Measurements from ENCODE around the gene CC2D1B. TPM values are rescaled to one million over a fixed set of nuclear protein-coding genes. Genes with fewer than 3 reads are reported as not detected.
"Not testable (repeated sequence)": the region's sequence is repeated elsewhere in the genome, so short reads cannot be mapped to it uniquely, and the experiment has no call there.

The CC2D1B gene
- total RNA-seq, 2 experiments from 2014 or later = 49.9 to 53.3 TPM

DNA sequence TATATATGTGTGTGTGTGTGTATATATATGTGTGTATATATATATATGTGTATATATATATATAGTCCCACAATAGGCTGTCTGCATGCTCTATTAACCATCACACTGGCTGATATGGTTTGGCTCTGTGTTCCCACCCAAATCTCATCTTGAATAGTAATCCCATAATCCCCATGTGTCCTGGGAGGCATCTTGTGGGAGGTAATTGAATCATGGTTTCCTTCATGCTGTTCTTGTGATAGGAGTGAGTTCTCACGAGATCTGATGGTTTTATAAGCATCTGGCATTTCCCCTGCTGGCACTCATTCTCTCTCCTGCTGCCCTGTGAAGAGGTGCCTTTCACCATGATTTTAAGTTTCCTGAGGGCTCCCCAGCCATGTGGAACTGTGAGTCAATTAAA lies 3.8 kb upstream of the CC2D1B start:
- peaks cover 38% of the 10 kb centered on the region for H3K36me3 Mint-ChIP-seq
- H3K27me3 Mint-ChIP-seq; ATAC-seq; H3K4me3 Mint-ChIP-seq; H3K9me3 Mint-ChIP-seq (ENCODE audit: low read depth); DNase-seq; H3K27ac Mint-ChIP-seq; CTCF ChIA-PET: not testable (repeated sequence)
- peaks cover 27% of the 10 kb centered on the region for H3K4me1 Mint-ChIP-seq

DNA sequence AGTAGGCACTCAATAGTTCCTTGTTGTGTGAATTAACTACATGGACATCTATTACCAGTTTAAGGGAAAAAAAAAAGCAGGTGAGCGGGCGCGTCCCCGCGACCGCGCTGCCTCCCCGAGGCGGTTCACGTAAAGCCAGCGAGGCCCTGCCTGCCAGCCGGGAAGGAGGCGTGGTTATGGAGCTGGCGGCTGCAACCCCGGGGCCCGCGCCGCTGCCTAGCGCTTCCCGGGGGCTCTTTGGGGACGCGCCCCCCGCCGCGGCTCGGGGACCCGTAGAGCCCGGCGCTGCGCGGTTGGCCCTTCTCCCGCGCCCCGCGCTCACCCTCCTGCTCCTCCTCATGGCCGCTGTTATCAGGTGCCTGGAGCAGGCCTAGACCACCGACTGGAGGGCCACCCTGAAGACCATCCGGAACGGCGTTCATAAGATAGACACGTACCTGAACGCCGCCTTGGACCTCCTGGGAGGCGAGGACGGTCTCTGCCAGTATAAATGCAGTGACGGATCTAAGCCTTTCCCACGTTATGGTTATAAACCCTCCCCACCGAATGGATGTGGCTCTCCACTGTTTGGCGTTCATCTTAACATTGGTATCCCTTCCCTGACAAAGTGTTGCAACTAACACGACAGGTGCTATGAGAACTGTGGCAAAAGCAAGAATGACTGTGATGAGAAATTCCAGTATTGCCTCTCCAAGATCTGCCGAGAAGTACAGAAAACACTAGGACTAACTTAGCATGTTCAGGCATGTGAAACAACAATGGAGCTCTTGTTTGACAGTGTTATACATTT lies 2.6 kb upstream of the CC2D1B start:
- CTCF ChIA-PET = interaction anchor here (0.7 to 1.7 kb wide), 4 partner anchors 10 to 265 kb away, joined by 3 to 7 read pairs (median 4); partner anchors contain the start of genes ORC1, PRPF38A and SHISAL2A
- Mint-ChIP-seq H3K27ac (no peak overlapping the region), H3K4me3 (peak overlapping the region; percentile 62), H3K27me3 (no peaks in the 10 kb centered on the region), H3K36me3 (peaks cover 31% of the 10 kb centered on the region), H3K4me1 (peaks cover 36% of the 10 kb centered on the region), H3K9me3 (ENCODE audit: low read depth) (no peaks in the 10 kb centered on the region)
- DNase-seq = peak; percentile 74
- ATAC-seq = no peak

DNA sequence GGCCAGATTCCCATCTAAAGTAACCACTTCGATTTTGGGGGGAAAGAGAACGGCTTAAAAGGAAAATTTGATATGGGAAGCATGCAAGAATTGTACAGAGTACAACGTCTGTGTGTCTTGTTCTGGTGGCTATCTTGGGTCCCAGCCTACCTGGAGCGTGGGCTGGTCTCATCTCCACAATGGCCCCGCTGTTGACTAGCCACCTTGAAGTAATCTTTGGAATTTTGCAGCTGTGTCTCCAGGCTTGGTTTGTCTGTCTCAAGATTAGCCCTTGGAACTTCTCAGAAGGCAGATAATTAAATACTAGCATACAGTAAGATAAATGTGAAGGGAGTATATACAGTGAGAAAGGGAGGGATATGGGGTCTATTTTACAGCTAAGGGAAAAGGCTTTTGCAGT lies 1.3 kb upstream of the CC2D1B start:
- H3K9me3 Mint-ChIP-seq (ENCODE audit: low read depth) = no peaks in the 10 kb centered on the region
- H3K4me3 Mint-ChIP-seq = no peak overlapping the region
- no peak for DNase-seq
- CTCF ChIA-PET = interaction anchor here (0.6 to 1.0 kb wide), 2 partner anchors 190 to 319 kb away, joined by 3 to 4 read pairs; no protein-coding TSS in a partner anchor
- H3K4me1 Mint-ChIP-seq = peaks cover 45% of the 10 kb centered on the region
- H3K27me3 Mint-ChIP-seq = no peaks in the 10 kb centered on the region
- no peak for ATAC-seq
- H3K36me3 Mint-ChIP-seq = peaks cover 29% of the 10 kb centered on the region
- H3K27ac Mint-ChIP-seq = no peak overlapping the region

DNA sequence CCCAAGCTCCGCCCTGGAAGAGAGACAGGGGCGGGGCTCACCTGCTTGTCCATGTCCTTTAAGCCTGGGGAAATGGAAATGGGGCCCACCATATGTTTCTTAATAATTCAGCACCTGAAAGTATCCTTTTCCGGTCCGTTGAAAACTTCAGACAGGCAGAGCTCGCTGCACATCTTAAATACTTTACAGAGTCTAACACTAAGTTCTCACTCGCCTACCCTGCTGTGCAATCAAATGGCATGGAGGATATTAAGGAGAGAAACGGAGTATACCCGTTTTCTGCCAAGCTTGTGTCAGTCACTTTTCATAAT lies 467 bp upstream of the CC2D1B start:
- Mint-ChIP-seq H3K36me3 (peaks cover 32% of the 10 kb centered on the region), H3K4me3 (peak overlapping the region; percentile 97), H3K4me1 (peaks cover 50% of the 10 kb centered on the region), H3K27me3 (no peaks in the 10 kb centered on the region), H3K9me3 (ENCODE audit: low read depth) (no peaks in the 10 kb centered on the region), H3K27ac (peak overlapping the region; percentile 97)
- no peak for ATAC-seq
- no peak for DNase-seq
- CTCF ChIA-PET = interaction anchor here (0.6 to 0.7 kb wide), 2 partner anchors 556 to 783 kb away, joined by 3 to 4 read pairs; no protein-coding TSS in a partner anchor

DNA sequence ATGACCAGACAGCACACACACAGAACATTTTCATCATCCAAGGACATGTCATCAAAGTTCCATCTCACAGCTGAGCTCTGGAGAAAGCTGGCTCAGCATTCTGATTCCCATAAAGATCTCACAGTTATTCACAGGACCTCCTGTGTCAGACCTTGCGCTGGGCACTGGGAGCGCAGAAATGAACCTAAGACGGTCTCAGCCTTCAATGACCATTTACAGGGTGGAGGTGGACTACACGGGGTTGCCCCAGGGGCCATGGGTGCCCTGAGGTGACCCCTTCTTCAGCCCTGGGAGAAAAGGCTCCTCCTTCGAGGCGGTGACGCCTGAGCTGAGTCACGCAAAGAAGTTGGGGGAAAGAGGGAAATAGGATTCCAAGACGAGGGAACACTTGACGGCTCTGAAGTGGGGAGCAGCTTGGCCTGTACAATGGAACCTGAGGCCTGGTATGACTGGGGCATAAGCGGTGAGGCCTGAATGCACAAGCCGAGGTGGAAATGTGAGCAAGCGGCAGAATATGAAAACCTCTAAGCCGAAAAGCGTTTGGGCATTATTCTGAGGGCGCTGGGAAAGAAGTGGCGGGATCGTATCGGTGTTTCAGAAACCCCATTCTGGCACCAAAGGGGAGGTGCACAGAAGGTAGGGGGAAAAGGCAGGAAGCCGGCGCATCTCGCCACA lies 797 bp downstream of the CC2D1B start:
- Mint-ChIP-seq H3K27me3 (no peaks in the 10 kb centered on the region), H3K4me1 (peaks cover 50% of the 10 kb centered on the region), H3K27ac (peak overlapping the region; percentile 97), H3K9me3 (ENCODE audit: low read depth) (no peaks in the 10 kb centered on the region), H3K4me3 (peak overlapping the region; percentile 97), H3K36me3 (peaks cover 26% of the 10 kb centered on the region)
- CTCF ChIA-PET = interaction anchor here (0.9 to 1.9 kb wide), 4 partner anchors 17 to 321 kb away, joined by 3 to 5 read pairs (median 5); partner anchors contain the start of genes ORC1, PRPF38A and TUT4
- ATAC-seq (no peak), DNase-seq (peak; percentile 50)

DNA sequence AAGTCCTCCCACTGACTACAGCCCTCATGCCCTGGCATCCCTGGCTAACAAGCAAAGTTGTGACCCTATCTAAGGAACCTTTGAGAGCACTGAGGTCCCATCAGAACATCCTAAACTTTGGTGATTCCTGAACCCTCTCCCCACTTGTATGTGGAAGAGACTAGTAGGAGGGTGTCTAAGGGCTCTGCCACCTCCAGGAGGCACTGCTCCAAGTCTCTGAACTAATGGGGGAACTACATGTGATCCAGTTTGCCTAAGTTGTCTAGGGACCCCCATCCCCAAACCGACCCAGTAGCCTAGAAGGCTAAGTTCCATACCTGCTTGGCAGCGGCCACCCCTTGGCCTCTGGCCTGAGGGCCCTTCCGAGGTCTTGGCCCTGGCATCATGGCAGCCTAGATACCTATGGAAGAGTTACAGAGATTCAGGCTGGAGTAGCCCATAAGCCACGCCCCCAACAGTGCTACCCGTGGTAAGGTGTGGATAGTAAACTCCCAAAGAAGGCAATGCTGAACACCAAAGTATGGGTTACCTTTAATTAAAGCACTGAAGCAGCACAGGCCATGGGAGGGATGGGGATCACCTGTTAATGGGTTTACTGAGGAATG lies 1.7 kb downstream of the CC2D1B start:
- CTCF ChIA-PET = interaction anchor here (1.0 to 1.9 kb wide), 3 partner anchors 16 to 40 kb away, joined by 3 to 5 read pairs (median 5); partner anchors contain the start of genes ORC1 and PRPF38A
- H3K4me1 Mint-ChIP-seq = peaks cover 49% of the 10 kb centered on the region
- no peaks in the 10 kb centered on the region for H3K27me3 Mint-ChIP-seq
- peak overlapping the region; percentile 97 for H3K4me3 Mint-ChIP-seq
- no peak for DNase-seq
- peak overlapping the region; percentile 97 for H3K27ac Mint-ChIP-seq
- H3K36me3 Mint-ChIP-seq = peaks cover 28% of the 10 kb centered on the region
- no peaks in the 10 kb centered on the region for H3K9me3 Mint-ChIP-seq (ENCODE audit: low read depth)
- no peak for ATAC-seq

DNA sequence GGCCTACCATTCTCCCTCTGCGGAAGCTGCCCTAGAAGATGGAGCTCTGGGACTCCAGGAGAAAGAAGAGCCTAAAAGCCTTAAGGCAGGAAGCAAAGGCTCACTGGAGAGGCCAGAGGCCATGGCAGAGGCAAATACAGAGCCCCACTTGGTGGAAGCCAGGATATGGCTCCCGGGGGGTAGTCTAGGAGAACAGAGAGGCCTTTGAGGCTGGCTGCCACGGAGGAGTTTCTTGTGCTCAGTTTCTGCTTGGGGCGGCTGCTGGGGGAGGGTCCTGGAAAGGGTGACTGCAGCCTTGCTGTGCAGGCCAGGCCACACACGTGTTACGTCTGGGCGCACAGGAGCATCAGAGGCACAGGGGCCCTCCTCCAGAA lies 5.4 kb downstream of the CC2D1B start:
- DNase-seq = no peak
- H3K4me1 Mint-ChIP-seq = peaks cover 28% of the 10 kb centered on the region
- H3K4me3 Mint-ChIP-seq = no peak overlapping the region
- CTCF ChIA-PET = no interaction called here
- no peaks in the 10 kb centered on the region for H3K27me3 Mint-ChIP-seq
- no peak for ATAC-seq
- H3K9me3 Mint-ChIP-seq (ENCODE audit: low read depth) = no peaks in the 10 kb centered on the region
- H3K36me3 Mint-ChIP-seq = peaks cover 54% of the 10 kb centered on the region
- H3K27ac Mint-ChIP-seq = no peak overlapping the region

DNA sequence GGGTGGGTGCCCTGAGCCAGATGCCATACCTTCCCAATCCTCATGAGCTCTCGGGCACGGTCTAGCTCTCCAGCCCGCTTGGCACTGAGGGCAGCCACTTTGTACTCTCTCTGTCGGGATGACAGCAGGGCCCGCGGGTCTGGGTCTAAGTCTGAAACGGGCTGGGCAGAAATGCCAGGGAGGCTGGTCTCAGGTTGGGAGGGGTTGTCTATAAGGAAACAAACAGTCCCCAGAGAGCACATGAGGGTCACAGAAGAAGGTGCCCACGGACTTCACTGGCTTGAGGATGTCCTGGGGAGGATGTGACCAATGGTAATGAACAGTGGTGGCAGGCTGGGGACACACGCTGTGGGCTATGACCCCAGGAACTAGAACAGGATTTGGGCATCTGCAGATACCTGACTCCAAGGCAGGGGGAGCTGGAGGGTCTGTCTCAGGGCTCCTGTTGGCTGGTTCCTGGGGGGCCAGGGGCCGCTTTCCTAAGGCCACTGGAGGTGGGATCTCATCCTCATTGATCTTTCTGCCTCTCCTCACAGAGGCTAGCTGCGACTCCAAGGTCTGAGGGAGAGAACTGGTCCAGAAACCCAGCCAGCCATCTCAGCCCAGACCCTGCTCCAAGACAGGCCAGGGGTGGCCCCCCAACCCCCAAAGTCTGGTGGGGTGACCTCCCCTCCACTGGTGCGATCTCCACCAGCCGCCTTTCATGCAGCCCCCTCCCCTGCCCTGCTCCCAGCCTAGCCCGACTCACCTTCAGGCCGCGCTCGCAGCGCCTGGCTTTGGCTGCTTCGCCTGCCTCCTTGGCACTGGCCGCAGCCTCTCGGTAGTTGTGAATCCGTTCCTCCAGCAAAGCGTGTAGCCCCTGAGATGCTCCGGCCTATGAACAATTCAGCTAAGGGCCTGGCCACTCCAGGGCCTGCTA lies 6.1 kb downstream of the CC2D1B start:
- Mint-ChIP-seq H3K27me3 (no peaks in the 10 kb centered on the region), H3K9me3 (ENCODE audit: low read depth) (no peaks in the 10 kb centered on the region), H3K4me1 (peaks cover 24% of the 10 kb centered on the region), H3K36me3 (peaks cover 61% of the 10 kb centered on the region), H3K4me3 (no peak overlapping the region), H3K27ac (no peak overlapping the region)
- ATAC-seq (no peak), DNase-seq (no peak)
- CTCF ChIA-PET = no interaction called here

DNA sequence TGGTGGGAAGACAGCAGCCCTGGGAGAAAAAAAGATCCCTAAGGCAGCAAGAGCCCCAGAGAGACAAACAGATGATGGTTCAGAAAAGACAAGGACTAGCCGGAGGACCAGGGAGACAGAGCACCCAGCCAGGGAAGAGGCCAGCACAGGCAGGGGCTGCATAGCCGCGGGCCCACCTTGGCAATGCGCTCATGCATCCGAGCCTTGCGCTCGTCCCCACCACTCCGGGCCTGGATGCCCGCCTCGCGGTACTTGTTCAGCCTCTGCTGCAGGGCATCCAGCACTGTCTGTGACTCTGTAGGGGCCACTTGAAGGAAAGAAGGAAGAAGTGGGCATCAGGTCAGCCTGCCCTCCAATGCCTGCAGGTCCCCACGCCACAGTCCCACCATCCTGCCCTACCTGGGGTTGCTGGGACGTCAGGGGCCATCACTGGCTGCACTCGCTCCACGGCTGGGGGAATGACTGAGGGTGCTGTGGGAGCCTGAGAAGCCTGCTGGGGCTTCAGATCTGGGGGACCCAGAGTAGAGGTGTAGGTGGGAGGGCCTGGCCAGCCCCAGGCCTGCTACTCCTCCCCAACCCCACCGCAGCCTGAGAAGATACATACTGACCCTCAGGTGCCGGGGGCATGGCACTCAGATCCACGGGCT lies 7.0 kb downstream of the CC2D1B start:
- H3K4me3 Mint-ChIP-seq = no peak overlapping the region
- no peaks in the 10 kb centered on the region for H3K27me3 Mint-ChIP-seq
- H3K27ac Mint-ChIP-seq = no peak overlapping the region
- no peaks in the 10 kb centered on the region for H3K9me3 Mint-ChIP-seq (ENCODE audit: low read depth)
- no peak for ATAC-seq
- CTCF ChIA-PET = no interaction called here
- peaks cover 16% of the 10 kb centered on the region for H3K4me1 Mint-ChIP-seq
- no peak for DNase-seq
- H3K36me3 Mint-ChIP-seq = peaks cover 64% of the 10 kb centered on the region

DNA sequence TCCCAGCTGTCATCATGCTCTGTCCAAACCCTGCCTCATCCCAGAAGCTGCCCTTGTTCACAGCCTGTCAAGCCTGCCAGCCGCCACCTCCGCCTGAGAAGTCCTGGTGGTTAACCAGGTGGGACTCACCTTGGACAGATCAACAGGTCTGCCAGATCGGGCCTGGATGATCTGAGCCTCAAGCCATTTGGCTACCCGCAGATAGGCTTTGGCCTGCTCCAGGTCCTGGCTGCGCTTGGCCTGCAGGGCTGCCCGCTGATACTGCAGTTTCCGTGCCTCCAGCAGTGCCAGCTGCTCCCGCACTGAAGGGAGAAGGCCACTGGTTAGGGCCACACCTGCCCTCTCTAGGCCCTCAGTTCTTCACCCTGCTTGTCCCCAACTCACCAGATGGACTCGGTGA lies 8.6 kb downstream of the CC2D1B start:
- Mint-ChIP-seq H3K4me1 (peaks cover 7% of the 10 kb centered on the region), H3K36me3 (peaks cover 65% of the 10 kb centered on the region), H3K9me3 (ENCODE audit: low read depth) (no peaks in the 10 kb centered on the region), H3K27ac (no peak overlapping the region), H3K27me3 (no peaks in the 10 kb centered on the region), H3K4me3 (no peak overlapping the region)
- ATAC-seq = no peak
- CTCF ChIA-PET = no interaction called here
- no peak for DNase-seq

DNA sequence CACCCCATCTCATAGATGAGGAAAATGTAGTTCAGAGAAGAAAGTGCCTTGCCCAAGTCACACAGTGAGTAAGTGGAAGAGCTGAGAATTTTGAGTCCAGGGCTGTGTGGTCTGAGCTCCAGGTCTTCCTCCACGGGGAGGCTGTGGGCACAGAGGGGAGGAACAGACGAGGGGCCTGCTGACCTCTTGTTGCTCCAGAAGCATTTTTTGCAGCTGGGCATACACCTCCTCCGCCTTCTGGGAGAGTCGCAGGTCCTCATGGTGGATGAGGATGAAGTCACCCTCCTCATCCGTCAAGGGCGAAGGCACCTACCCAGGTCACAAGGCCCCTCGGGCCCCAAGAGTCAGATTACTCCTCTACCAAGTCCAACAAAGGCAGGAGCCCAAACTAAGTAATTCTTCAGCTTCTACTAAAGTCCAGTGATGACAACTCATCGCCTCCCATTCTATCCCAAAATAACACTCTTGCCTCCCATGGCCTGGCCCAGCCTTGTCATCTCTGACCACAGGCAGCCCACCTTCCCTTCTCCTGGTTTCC lies 9.1 kb downstream of the CC2D1B start:
- no peak for ATAC-seq
- Mint-ChIP-seq H3K36me3 (peaks cover 62% of the 10 kb centered on the region), H3K27ac (no peak overlapping the region), H3K27me3 (no peaks in the 10 kb centered on the region), H3K4me1 (peaks cover 3% of the 10 kb centered on the region), H3K9me3 (ENCODE audit: low read depth) (no peaks in the 10 kb centered on the region), H3K4me3 (no peak overlapping the region)
- CTCF ChIA-PET = no interaction called here
- DNase-seq = no peak

DNA sequence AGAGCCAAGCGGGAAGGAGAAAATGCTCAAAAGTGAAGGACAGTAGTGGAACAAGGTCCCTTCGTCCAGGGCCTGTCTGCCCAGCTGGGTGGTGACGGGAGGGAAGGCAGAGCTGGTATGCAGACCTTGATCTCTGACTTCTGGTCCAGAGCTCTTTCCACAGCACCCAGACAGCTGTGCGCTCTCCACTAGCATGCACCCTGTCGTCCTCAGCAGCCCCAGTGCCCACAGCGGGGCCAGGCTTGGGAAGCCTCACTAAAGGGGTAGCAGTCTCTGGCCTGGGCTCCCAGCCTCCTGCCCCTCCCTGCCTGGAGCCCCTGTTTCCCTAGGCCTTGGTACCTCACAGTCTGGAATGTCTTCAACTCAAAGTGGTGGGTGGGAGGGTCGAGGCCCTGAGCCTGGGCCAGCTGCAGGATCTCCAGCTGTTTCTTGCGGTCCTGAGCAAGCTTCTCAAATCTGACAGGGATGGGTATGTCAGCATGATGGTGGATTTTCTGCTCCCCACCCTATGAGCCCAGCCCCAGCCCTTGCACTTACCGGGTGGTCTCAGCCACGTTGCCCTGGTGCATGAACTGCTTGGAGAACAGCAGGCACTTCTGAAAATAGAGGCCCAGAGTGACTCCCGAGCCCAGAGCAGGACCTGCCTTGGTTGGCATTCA lies 10.0 kb downstream of the CC2D1B start:
- ATAC-seq = no peak

More for the DNA sequence above, 10.0 kb downstream of the CC2D1B start:
- DNase-seq = no peak
- Mint-ChIP-seq H3K27ac (no peak overlapping the region), H3K36me3 (peaks cover 55% of the 10 kb centered on the region), H3K9me3 (ENCODE audit: low read depth) (no peaks in the 10 kb centered on the region), H3K4me3 (no peak overlapping the region), H3K27me3 (no peaks in the 10 kb centered on the region), H3K4me1 (no peaks in the 10 kb centered on the region)
- CTCF ChIA-PET = no interaction called here
